Hepatocyte (in vitro differentiated cells): ENCODE data around the gene ATF6.

ENCODE experiments used
- CTCF ChIP-seq: fragments of 200-600 bp; sonication (generic); IDR thresholded peaks from 2 replicates; pipeline ENCODE4 v1.5.1; 2016; ENCODE audit warnings: antibody characterized with exemption, mild to moderate bottlenecking; ENCODE audit not compliant: poor library complexity
- EZH2 ChIP-seq: fragments of 200-600 bp; sonication (generic); IDR thresholded peaks from 2 replicates; pipeline ENCODE4 v1.6.1; 2016; ENCODE audit warnings: antibody characterized with exemption, mild to moderate bottlenecking, borderline replicate concordance

DNA sequence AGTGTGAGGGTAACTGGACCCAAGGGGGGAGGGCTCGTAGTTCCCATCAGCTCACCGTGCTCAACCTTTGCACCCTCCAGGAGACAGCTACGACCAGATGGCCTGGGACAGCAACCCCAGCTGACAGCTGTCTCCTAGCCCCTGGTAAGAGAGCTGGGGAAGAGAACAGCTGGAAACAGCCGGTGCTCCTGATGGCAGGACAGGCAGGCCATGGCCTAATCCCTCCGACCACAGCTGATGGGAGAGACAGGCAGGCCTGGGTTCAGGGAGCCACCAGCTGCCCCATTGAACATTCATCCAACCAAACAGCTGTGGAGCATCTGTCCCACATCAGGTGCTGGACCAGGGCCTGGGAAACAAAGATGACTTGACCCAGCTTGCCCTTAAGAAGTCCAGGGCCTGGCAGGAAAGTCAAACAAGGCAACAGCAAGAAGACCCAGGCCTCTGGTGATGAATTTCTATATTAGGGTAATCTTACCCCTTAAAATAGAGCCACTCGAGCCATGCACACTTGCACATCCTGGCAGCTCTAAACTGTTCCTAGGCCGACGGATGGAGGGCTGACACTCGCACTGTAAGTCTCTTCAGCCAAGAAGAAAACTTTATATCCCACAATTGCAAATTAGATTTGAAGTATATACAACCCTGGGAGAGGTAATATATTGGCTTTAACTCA lies 245.4 kb downstream of the ATF6 start:
- TF ChIP-seq CTCF = no peak
- TF ChIP-seq EZH2 = no peak
